Kasumi-1 (cell line): ENCODE measurements around the gene KIF3A.
A peak's percentile ranks its signal among the peaks of the same experiment; 100 is the strongest.

Source experiments
- DNase-seq, 2 experiments: peaks; one replicate each; lab custom pipeline; 2025; lab: John Stamatoyannopoulos, UW

Gene KIF3A

GRCh38 chr5:132770476-132771159 lies 33.3 kb upstream of the KIF3A start:
- no peak for DNase-seq

GRCh38 chr5:132768485-132768868 lies 31.1 kb upstream of the KIF3A start:
- no peak for DNase-seq

- DNase-seq = no peak
These were observed 29.8 kb upstream of the KIF3A start for GRCh38 chr5:132767150-132767549.

GRCh38 chr5:132766806-132767055 lies 29.4 kb upstream of the KIF3A start:
- no peak for DNase-seq

- DNase-seq = no peak
These were observed 28.9 kb upstream of the KIF3A start for GRCh38 chr5:132766020-132766805.

GRCh38 chr5:132765311-132766019 lies 28.1 kb upstream of the KIF3A start:
- no peak for DNase-seq

GRCh38 chr5:132764671-132765238 lies 27.4 kb upstream of the KIF3A start:
- no peak for DNase-seq

- DNase-seq = no peak
These were observed 26.7 kb upstream of the KIF3A start for GRCh38 chr5:132764051-132764450.

GRCh38 chr5:132763181-132764036 lies 26.1 kb upstream of the KIF3A start:
- DNase-seq = no peak

- no peak for DNase-seq
These were observed 25.1 kb upstream of the KIF3A start for GRCh38 chr5:132762246-132763000.

GRCh38 chr5:132761321-132762240 lies 24.2 kb upstream of the KIF3A start:
- DNase-seq = no peak

- no peak for DNase-seq
These were observed 23.4 kb upstream of the KIF3A start for GRCh38 chr5:132760601-132761317.

GRCh38 chr5:132760049-132760420 lies 22.7 kb upstream of the KIF3A start:
- DNase-seq = no peak

- DNase-seq = no peak
These were observed 22.0 kb upstream of the KIF3A start for GRCh38 chr5:132759114-132760048.

- no peak for DNase-seq
These were observed 21.1 kb upstream of the KIF3A start for GRCh38 chr5:132758451-132758850.

GRCh38 chr5:132756542-132756941 lies 19.2 kb upstream of the KIF3A start:
- no peak for DNase-seq

- DNase-seq = peak; percentile 27 to 35
These were observed 17.6 kb upstream of the KIF3A start for GRCh38 chr5:132754947-132755346.

- no peak for DNase-seq
These were observed 16.8 kb upstream of the KIF3A start for GRCh38 chr5:132754111-132754510.
